Transverse colon (tissue), 1 donor: ENCODE results near the gene SIGLEC1.

Experiments used
- EP300 ChIP-seq: sonication (generic); formaldehyde crosslinking; IDR thresholded peaks from one replicate; pipeline ENCODE4 v1.6.1; 2017; ENCODE audit warnings: antibody characterized with exemption, low read depth
- POLR2A ChIP-seq: fragments of 450-650 bp; IDR thresholded peaks from one replicate; pipeline ENCODE4 v1.6.1; 2016; ENCODE audit warnings: antibody characterized with exemption, mild to moderate bottlenecking, moderate library complexity

- no peak for TF ChIP-seq EP300
- no peak for TF ChIP-seq POLR2A
Observed at GRCh38 chr20:3731944-3732326, 19.5 kb upstream of the SIGLEC1 start.
